Measurements from ENCODE around the gene SGK2.

Gene SGK2

DNA sequence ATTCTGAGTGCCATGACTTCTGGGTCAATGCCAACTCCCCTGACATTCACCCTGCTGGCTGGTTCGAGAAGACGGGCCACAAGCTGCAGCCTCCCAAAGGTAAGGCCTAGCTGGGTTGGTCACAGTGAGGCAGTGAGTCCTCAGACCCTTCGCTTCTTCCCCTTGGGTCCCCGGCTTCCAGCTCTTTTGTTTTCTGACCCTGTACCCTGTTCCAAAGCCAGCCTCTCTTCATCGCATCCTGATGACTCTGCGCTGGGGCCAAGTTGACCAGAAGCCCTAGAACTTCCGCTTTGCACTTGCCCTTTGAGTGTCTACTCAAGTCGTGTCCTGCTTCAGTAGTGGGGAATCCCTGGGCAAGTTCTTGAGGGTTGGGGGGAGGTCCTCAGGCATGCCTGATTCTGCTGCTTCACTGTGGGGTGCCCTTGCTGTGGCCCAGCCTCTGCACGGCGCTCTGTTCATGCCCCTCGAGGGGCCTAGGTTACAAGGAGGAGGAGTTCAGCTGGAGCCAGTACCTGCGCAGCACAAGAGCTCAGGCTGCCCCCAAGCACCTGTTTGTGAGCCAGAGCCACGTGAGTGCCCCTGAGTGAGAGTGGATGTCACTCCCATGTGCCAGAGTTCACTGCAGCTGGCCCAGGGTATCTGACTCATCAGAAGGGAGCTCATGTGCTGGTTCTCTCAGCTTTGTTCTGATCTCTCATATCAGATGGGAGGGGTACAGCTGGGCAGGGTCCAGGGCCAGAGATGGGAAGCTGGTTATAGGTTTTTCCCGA lies 28.3 kb upstream of the SGK2 start:
- ChIA-PET POLR2A (ENCODE audit: low non-redundant PET) (interaction anchor here (0.7 to 1.2 kb wide), 2 partner anchors 16 to 196 kb away, joined by 3 read pairs; no protein-coding TSS in a partner anchor), CTCF (interaction anchor here (0.5 to 2.9 kb wide), 9 partner anchors 8 to 665 kb away, joined by 3 to 21 read pairs (median 4); no protein-coding TSS in a partner anchor)
- DNase-seq (ENCODE audit: low spot score), result no peak
- H3K27ac ChIP-seq, result no peak overlapping the region
- TF ChIP-seq, protein P1, sequence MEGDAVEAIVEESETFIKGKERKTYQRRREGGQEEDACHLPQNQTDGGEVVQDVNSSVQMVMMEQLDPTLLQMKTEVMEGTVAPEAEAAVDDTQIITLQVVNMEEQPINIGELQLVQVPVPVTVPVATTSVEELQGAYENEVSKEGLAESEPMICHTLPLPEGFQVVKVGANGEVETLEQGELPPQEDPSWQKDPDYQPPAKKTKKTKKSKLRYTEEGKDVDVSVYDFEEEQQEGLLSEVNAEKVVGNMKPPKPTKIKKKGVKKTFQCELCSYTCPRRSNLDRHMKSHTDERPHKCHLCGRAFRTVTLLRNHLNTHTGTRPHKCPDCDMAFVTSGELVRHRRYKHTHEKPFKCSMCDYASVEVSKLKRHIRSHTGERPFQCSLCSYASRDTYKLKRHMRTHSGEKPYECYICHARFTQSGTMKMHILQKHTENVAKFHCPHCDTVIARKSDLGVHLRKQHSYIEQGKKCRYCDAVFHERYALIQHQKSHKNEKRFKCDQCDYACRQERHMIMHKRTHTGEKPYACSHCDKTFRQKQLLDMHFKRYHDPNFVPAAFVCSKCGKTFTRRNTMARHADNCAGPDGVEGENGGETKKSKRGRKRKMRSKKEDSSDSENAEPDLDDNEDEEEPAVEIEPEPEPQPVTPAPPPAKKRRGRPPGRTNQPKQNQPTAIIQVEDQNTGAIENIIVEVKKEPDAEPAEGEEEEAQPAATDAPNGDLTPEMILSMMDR (conservative IDR thresholded peaks at IDR 0.05; ENCODE audit: low read depth), result no peak

DNA sequence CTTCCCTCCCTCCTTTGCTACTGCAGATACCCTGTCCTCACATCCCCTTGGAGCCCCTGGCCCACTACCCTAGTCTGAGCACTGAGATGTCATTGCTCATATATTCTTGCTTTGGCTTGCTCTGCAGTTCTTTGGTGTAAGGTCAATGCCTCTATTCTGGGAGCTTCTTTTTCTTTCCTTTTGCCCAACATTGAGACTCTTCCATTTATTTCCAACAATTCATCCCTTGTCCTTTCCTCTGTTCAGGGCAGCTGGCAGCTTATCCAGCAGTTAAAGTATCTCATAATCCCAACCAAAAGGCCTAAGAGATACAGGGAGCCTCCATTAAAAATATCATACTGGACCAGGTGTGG lies 27.8 kb upstream of the SGK2 start:
- no peak overlapping the region for H3K27ac ChIP-seq
- CTCF ChIA-PET, result interaction anchor here (0.5 to 0.7 kb wide), 4 partner anchors 22 to 651 kb away, joined by 3 to 5 read pairs (median 4); no protein-coding TSS in a partner anchor
- POLR2A ChIA-PET (ENCODE audit: low non-redundant PET), result no interaction called here
- DNase-seq (ENCODE audit: low spot score), result no peak
- TF ChIP-seq, protein P1 (conservative IDR thresholded peaks at IDR 0.05; ENCODE audit: low read depth), result no peak

DNA sequence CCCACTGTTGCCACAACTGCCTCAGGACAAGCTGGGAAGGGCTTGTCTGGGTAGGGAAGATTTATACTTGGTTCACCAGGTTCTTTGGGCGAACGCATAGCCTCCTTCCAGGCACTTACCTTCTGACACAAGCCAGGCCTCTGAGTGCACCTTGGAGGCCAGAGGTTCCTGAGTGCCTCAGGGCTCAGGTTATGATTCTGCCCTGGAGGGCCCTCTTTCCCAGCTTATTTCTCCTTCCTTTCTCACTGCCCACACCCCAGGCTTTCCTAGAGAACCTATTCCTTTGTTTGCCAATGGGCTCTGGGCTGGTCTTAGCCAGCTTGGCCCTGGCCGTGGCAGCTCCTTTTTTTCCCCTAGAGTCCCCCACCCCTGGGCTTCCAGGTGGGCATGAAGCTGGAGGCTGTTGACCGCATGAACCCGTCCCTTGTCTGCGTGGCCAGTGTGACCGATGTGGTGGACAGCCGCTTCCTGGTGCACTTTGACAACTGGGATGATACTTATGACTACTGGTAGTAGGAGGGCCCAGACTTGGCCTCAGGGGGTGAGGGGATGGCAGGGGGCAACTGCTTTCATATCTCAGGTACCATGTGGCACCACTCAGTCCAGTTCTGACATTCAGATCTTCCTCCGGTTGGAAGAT lies 26.3 kb upstream of the SGK2 start:
- no peak for DNase-seq (ENCODE audit: low spot score)
- TF ChIP-seq, protein P1 (conservative IDR thresholded peaks at IDR 0.05; ENCODE audit: low read depth), result no peak
- POLR2A ChIA-PET (ENCODE audit: low non-redundant PET), result no interaction called here
- H3K27ac ChIP-seq, result no peak overlapping the region
- CTCF ChIA-PET, result interaction anchor here (0.9 to 1.9 kb wide), 2 partner anchors 83 to 178 kb away, joined by 3 to 5 read pairs; no protein-coding TSS in a partner anchor

DNA sequence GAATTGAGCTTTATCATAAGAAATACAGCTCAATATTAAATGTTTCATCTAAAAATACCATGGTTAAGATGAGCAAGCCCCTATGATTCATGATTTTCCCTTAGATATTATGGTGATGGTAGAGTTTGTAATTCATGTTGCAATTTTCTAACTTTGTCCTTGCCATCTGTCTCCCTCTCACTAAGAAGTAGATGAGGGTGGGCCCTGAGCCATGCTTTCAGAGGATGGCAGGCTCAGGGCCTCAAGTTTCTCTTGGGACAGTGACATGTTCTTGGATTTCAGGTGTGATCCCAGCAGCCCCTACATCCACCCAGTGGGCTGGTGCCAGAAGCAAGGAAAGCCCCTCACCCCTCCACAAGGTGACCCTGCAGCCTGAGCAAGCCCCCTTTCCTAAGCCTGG lies 25.8 kb upstream of the SGK2 start:
- ChIA-PET POLR2A (ENCODE audit: low non-redundant PET) (no interaction called here), CTCF (interaction anchor here (0.5 to 1.9 kb wide), 2 partner anchors 84 to 217 kb away, joined by 3 to 5 read pairs; no protein-coding TSS in a partner anchor)
- H3K27ac ChIP-seq, result no peak overlapping the region
- DNase-seq (ENCODE audit: low spot score), result no peak
- TF ChIP-seq, protein P1 (conservative IDR thresholded peaks at IDR 0.05; ENCODE audit: low read depth), result no peak

DNA sequence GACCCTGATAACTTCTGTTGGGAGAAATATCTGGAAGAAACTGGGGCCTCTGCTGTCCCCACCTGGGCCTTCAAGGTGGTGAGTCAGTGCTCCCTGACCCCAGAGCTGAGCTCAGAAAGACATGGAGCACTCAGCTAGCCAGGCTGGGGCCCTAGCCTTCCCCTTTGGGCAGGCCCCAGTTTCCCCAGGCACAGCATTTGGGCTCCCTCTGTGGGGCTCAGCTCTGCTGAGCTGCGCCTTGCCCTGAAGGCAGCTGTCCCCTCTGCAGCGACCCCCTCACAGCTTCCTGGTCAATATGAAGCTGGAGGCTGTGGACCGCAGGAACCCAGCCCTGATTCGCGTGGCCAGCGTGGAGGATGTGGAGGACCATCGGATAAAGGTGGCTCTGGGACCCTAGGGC lies 24.8 kb upstream of the SGK2 start:
- DNase-seq (ENCODE audit: low spot score), result no peak
- CTCF ChIA-PET, result no interaction called here
- POLR2A ChIA-PET (ENCODE audit: low non-redundant PET), result no interaction called here
- H3K27ac ChIP-seq, result no peak overlapping the region
- TF ChIP-seq, protein P1 (conservative IDR thresholded peaks at IDR 0.05; ENCODE audit: low read depth), result no peak

DNA sequence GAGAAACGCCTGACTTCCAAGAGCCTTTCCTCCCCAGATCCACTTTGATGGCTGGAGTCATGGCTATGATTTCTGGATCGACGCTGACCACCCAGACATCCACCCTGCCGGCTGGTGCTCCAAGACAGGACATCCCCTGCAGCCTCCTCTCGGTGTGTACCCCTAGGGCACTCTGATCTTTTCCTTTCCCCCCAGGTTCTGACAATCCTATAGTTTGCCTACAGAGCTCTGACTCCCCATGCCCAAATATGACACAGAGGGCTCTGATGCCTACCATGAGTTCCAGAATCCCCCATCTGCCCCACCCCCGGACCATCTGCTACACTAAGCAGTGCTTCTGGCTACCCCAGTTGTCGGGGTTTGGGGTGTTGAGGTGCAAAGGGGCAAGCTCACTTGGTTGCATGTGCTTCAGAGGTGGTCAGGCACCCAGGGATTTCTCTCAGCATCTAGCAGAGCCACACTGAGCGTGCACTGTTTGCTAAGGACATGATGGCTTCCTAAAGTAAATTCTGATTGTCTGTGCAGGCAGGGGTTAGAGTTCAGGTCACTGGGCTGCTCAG lies 24.0 kb upstream of the SGK2 start:
- POLR2A ChIA-PET (ENCODE audit: low non-redundant PET), result no interaction called here

More for the DNA sequence above, 24.0 kb upstream of the SGK2 start:
- no peak for DNase-seq (ENCODE audit: low spot score)
- TF ChIP-seq, protein P1 (conservative IDR thresholded peaks at IDR 0.05; ENCODE audit: low read depth), result no peak
- no peak overlapping the region for H3K27ac ChIP-seq
- CTCF ChIA-PET, result interaction anchor here (0.6 kb wide), 2 partner anchors 105 to 201 kb away, joined by 3 read pairs; no protein-coding TSS in a partner anchor

All from RWPE1 (cell line).